Measurements from ENCODE around the gene GLIPR1L2.
"Not testable (repeated sequence)": the region's sequence is repeated elsewhere in the genome, so short reads cannot be mapped to it uniquely, and the experiment has no call there.

Gene GLIPR1L2

DNA sequence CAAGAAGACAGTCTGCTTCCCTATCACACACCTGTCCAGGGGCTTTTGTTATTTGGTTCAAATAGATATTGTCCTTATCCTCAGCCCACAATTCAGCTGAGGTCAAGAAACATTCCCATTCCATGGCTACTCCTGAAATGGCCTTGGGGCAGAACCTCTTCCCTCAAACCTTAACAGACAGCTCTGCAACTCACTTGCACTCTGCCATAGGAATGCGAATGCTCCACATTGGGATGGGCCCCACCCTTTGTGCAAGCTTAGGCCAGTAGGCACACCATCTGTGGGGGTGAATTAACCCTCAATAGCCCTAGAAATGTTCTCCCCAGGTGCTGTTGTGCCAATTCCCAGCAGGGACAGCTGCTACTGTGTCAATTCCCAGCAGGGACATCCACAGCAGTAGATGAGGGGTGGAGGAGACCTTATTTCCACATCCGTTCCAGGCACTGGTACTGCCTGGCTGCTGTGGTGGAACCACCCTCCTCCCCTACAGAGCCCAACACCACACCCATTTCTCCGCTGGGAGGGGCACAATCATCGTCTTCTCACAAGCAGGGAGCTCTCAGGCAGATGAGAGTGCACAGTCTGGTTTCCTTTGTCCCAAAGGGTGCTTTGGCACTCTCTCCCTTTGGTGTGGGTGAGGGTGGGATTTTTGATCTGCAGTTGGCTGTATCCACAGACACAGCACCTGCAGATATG lies 47.3 kb downstream of the GLIPR1L2 start:
- DNase-seq: no peak

DNA sequence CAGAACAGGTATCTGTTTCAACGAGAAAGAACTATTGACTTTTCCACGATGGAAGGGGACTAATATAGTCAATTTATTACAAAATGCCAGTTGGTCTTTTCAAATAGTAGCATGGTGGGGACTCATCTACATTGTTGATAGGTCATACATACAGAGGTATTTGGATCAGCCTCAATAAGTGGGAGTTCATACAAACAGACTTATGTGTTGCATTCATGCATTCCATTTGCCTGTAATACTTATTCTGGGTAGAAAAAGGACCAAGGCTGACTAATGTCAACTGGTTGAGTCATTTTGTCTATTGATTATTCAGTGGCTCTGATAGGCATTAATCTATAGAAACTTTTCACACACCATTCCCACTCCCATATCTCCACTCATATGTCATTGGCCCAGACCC lies 48.2 kb downstream of the GLIPR1L2 start:
- no peak for DNase-seq

DNA sequence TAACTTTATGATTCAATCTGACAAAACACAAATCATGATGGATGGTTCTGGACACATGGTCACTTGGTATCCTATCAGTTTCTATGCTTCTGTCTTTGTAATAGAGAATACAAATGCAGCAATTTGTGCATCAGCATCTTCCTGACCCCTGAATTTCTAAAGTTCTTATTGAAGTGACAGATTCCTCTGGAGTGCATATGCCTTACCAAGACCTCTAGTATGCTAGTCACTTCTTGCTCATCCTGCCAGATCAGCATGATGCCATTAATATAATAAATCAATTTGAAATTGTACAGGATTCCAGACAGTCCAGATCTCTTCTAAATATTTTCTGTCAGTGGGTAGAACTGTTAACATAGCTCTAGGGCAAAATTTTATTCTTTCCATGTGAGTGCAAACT lies 49.0 kb downstream of the GLIPR1L2 start:
- no peak for DNase-seq

DNA sequence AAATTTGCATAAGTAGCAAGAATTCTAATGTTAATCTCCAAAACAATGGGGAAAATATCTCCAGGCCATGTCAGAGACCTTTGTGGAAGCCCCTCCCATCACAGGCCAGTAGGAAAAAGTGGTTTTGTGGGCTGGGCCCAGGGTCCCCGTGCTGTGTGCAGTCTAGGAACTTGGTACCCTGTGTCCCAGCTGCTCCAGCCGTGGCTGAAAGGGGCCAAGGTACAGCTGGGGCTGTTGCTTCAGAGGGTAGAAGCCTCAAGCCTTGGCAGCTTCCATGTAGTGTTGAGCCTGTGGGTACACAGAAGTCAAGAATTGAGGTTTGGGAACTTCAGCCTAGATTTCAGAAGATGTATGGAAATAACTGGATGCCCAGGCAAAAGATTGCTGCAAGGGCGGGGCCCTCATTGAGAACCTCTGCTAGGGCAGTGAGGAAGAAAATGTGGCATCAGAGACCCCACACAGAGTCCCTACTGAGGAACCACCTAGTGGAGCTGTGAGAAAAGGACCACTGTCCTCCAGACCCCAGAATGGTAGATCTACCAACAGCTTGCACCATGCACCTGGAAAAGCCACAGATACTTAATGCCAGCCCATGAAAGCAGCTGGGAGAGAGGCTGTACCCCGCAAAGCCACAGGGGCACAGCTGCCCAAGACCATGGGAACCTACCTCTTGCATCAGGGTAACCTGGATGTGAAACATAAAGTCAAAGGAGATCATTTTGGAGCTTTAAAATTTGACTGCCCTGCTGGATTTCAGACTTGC lies 51.0 kb downstream of the GLIPR1L2 start:
- not testable (repeated sequence) for DNase-seq

DNA sequence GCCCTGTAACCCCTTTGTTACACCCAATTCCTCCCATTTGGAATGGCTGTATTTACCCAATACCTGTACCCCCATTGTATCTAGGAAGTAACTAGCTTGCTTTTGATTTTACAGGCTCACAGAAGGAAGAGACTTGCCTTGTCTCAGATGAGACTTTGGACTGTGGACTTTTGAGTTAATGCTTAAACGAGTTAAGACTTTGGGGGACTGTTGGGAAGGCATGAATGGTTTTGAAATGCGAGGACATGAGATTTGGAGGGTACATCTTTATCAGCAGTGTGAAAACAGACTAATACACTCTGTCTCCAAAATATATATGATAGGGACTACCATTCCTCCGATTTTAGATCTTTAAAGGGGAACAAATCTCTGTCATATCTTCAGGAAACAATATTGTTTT lies 51.6 kb downstream of the GLIPR1L2 start:
- DNase-seq: not testable (repeated sequence)

DNA sequence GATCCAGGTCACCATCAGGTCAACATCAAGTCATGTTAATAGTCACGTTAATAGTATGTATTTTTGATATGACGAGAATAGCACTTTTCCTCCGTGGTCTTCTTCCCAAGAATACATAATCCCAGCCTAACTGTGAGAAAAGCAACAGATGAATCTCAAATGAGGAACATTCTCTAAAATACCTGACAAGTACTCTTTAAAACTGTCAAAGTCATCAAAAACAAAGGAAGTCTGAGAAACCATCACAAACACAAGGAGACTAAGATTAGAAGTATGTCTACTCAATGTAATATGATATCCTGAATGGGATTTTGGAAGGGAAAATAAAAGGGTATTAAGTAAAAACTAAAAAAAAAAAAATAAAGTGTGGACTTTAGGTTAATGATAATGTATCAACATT lies 52.8 kb downstream of the GLIPR1L2 start:
- DNase-seq: no peak

DNA sequence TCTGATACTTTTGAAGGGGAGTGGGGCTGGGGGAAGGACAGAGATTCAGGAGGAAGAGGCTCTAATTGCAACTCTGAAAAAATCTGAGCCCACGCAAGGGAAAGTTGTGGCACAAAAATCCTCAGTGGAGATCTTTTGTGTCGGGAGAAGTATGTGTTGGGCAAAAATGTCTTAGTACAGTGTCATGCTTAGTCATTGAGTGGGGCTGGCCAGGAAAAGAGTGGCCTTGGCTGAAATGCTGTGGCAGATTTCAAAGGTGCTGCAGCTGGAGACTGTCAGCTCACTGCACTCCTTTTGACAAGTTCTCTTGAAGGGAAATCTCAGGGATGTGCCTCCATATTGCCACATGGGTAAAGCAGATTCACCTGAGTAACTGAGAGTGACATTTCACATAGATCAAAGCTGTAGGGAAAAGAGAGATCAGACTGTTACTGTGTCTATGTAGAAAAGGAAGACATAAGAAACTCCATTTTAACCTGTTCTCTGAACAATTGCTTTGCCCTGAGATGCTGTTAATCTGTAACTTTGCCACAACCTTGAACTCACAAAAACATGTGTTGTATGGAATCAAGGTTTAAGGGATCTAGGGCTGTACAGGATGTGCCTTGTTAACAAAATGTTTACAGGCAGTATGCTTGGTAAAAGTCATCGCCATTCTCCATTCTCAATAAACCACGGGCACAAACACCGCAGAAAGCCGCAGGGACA lies 53.7 kb downstream of the GLIPR1L2 start:
- no peak for DNase-seq

DNA sequence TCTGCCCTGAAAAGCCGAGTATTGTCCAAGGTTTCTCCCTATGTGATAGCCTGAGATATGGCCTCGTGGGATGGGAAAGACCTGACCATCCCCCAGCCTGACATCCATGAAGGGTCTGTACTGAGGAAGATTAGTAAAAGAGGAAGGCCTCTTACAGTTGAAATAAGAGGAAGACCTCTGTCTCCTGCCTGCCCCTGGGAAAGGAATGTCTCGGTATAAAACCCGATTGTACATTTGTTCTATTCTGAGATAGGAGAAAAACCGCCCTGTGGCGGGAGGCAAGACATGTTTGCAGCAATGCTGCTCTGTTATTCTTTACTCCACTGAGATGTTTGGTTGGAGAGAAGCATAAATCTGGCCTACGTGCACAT lies 54.2 kb downstream of the GLIPR1L2 start:
- not testable (repeated sequence) for DNase-seq

DNA sequence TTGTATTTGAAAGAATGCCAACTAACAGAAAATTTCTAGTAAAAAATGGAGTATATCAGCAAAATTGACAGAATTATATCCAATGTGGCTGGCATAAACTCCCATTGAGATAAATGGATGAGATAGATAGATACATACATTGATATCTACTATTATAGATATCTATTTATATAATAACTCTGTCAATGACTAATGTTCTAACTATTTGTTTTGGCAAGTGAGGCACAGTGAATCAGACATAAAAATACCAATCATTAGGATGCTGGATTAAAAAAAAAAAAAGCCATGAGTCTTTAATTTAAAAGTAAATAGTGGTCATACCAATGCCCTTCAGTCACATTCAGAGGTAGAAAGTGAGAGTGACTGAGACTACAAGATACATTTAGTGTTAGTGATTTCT lies 56.0 kb downstream of the GLIPR1L2 start:
- DNase-seq: no peak

DNA sequence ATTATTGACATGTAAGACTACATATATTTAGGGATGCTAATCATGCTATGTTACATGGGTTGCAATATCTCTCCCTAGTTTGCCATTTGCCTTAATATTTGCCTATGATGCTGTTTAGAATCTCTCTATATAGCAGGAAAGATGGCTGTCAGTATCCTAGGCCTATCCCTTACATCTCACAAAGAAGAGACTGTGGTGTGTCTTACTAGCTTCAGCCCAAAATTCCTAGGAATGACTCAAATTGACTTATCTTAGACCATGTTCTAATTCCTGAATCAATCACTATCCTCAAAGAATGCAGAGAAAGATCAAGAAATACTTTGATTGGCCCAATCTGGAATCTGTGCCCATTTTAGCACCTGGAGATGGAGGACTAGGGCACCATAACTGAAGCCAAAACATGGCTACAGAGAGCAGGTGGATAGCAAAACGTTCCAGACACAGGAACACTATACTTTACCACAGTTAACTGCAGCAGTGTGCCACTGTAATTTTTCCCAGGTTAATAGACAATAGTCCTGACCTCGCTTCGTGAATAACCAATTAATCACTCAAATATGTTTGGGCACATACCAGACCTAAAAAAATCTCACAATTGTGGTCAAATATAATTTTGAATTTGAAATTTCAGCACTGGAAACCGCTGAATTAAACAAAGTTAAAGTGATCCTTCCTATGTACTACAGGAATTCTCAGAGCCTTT lies 57.0 kb downstream of the GLIPR1L2 start:
- DNase-seq: no peak

DNA sequence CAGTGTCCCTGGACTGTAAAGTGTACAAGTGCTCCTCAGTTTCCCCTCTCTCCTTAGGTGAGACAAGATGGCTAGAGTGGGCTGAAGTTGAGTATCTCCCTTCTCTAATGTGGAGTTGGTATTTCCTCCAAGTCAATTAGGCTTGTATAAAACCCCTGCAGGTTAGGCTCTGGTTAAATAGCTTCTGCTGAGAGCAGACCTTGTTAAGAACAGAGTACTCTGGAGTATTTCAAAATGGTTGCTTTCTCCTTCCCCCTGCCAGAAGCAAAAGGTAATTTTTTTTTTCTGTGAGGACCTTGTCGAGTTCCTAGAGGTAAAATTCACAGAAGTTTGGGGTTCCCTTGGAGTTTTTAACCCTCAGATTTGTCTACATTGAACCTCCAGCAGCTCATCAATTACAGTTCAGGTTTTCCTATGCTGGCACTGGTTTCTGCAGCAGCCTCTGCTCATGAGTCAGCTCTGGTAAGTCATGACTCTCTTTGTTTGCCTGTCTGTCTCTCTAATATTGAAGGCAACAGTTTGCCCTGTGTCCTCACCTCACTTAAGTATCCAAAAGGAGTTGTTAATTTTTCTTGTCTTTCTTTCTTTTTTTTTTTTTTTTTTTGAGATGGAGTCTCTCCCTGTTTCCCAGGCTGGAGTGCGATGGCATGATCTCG lies 61.9 kb downstream of the GLIPR1L2 start:
- no peak for DNase-seq

DNA sequence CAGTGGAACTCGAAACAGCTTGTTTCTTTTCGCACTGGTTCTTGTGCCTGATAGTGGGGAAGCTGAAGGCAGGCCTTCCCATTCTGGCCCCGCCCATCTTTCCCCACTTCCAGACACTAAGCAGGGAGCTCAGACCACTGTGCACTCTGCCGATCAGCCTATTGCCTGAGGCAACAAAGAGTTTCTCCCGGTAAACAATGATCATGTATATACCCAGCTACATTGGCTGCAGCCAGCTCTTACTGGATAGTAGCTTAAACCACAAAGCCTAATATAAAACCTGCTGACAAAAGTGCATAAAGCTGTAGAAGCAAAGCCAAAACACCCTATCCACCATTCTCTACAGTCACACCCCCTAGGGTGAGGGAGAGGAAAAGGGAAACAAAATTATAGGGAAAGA lies 65.0 kb downstream of the GLIPR1L2 start:
- DNase-seq: no peak

DNA sequence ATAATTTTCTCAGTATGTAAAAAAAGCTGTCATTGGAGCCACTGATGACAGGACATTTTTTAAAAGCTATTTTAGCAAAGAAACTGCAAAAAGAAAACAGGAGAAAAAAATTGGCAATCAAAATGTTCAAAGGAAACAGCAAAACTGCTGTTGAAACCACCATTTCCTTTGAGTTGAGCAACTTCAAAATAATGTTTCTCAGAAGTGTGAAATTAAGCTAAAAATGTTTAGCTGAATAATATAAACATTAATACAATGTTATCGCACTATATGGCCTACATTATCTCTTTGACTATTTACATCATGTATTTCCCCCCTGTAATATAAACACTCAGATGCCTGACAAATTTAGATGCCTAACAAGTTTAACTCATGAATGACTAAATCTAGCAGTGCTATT lies 66.3 kb downstream of the GLIPR1L2 start:
- DNase-seq: no peak

DNA sequence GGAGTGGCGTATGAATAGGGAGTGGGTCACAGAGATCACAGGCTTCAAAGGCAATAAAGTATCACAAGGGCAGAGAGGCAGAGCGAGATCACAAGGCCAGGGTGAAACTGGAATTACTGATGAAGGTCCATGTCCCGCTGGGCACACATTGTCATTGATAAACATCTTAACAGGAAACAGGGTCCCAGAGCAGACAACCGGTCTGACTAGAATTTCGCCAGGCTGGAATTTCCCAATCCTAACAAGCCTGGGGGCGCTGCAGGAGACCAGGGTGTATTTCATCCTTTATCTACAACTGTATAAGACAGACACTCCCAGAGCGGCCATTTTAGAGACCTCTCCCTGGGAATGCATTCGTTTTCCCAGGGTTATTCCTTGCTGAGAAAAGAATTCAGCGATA lies 67.0 kb downstream of the GLIPR1L2 start:
- DNase-seq: not testable (repeated sequence)

DNA sequence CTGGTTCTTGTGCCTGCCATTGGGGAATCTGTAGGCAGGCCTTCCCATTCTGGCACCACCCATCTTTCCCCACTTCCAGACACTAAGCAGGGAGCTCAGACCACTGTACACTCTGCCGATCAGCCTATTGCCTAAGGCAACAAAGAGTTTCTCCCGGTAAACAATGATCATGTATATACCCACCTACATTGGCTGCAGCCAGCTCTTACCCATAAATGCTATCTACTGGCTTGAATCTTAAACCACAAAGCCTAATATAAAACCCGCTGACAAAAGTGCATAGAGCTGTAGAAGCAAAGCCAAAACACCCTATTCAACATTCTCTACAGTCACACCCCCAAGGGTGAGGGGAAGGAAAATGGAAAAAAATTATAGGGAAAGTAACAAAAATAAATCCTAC lies 68.9 kb downstream of the GLIPR1L2 start:
- no peak for DNase-seq

DNA sequence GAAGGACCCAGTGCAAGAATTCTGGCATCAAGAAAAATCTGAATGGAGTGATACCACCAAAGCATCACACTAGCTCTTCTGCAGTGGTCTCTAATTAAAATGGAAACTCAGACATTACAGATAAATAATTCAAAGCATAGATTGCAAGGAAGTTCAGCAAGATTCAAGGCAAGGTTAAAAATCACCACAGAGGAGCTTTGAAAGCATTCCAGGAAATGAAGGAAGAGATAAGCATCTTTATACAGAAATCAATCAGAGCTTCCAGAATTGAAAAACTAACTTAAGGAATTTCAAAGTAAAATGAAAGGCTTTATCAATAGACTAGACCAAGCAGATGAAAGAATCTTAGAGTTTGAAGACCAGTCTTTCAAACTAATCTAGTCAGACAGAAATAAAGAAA lies 69.3 kb downstream of the GLIPR1L2 start:
- DNase-seq: no peak

DNA sequence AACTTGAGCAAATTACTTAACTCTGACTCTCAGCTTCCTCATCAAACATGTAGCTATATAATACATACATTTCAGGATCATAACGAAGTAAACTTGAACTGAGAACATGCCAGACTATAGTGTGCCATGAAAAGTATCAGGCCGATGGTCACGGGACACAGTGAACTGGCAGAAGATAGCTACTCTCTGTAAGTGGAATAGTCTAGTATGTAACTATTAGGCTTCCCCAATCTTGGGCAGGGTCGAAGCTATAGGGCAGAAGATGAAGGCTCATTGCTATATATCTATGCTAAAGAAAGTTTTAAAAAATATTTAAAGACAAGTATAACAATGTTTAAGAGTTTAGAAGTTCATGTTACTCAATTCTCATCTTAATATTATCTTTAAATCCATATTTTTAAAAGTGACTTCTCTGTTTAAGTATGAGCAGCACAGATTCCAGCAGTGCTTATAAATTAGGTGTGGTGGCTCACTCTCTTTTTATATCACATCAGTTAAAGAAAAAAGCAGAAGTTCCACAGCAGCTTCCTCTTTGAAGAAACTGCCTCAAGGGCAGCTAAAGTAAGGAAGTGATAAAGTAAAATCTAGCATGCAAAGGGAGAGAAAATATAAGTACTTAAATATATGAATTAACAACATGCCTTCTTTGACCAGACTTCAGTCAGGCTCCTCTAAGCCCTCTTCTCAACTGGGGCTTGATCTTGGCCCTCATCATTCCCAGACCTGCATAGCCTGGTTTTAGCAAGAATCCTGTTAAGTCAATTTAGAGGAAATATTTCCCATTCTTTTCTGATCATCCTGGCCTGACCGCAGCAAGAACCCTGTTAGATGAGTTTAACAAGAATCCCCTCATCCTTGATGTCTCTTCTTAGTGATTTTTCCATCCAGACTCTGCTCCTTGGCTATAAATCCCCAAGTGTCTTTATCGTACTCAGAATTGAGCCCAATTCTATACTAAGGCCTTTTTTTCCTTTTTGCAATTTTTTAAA lies 81.3 kb downstream of the GLIPR1L2 start:
- DNase-seq: no peak

DNA sequence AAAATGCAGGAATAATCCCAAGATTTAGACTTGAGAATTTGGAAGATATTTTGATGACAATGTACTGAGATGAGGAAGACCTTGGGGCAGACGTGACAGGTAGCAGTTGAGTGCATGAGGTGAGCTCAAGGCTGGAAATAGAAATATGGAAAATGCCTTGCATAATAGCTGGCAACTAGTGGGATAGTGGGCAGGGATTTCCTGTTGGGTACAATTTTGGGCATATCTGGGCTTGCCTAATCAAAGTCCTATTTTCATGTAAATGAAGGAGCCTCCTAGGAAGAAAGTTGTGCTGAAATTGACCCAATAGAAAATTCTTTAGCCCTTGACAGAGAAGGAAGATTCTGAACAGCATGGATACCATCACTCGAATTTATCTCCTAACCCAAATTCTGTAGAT lies 83.2 kb downstream of the GLIPR1L2 start:
- DNase-seq: no peak

DNA sequence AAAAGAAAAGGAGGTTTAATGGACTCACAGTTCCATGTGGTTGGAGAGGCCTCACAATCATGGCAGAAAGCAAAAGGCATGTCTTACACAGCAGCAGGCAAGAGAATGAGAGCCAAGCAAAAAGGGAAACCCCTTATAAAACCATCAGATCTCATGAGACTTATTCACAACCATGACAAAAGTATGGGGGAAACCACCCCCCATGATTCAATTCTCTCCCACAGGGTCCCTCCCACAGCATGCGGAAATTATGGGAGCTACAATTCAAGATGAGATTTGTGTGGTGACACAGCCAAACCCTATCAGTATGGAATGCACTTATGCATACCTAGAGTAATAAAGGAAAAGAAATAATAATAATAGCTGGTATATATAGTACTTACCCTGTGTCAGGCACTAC lies 85.2 kb downstream of the GLIPR1L2 start:
- no peak for DNase-seq

DNA sequence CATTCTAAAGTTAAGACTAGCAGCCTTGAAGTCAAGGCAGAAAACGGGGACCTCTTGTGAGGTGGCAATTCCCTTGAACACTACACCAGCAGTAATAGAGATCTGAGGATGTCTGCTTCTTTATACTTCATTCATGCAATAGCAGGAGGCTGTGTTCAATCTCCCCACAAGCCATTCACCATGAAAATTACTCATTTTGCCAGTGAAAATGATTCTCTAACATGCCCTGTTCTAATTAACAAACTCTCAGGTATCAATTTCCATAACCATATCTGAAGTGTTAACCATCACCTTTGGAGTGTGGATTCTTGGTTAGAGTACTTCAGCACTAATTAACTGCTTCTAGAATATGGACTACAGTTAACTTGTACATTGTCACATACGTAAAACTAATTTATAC lies 86.2 kb downstream of the GLIPR1L2 start:
- DNase-seq: no peak

DNA sequence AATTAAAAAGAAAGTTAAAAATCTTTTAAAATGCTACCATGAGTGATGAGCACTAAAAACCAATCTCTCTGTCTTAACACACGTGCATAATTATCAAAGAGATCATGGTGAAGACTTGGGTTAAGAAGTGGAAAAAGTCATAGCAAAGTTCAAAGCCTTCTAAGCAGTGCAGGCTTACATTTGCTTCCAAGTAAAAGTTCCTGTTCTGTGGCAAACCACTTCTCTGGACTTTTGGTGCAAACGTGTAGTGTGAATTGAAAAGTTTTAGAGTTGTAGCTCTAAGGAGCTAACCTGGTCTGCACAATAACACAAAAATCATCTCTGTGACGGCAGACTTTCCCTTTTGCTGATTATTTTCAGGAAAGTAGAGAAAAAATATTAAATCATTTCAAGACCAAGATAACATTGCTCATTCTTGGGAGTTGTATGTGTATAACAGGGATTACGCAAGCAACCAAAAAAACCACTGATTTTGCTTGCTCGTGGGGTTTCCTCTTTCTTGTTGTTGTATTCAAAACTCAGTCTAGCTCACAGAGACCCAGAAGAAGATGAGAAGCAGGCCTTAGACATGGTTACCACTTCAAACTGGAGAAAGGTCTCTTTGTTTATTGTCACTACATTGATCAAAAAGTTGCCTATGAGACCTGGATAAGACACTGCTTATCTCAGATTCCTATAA lies 87.4 kb downstream of the GLIPR1L2 start:
- DNase-seq: no peak
